ENCODE data around the gene GCDH.

DNA sequence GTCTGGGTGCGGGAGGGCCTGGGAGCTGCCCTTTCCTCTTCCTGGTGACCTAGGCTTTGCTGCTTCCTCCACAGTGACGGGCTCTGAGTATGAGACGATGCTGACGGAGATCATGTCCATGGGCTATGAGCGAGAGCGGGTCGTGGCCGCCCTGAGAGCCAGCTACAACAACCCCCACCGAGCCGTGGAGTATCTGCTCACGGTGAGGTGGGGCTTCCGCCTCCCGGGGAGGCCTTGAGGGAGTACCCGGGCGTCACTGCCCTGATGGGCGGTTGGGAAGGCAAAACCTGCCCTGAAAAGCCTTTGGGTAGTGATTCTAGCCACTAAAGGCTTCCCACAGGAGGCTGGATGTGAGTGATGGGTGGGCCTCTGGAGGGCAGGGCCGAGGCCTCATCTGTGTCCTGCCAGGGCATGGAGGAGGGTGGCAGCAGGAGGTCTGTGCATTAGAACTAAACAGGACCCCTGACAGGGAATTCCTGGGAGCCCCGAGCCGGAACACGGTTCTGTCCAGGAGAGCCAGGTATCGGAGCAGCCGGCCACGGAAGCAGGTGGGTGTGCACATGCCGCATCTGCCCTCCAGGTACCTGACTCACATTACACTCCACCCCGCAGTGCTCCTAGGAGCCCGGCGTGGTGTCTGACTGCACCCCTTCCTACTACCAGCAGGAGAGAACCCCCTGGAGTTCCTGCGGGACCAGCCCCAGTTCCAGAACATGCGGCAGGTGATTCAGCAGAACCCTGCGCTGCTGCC lies 57.8 kb downstream of the GCDH start:
- TF ChIP-seq, protein P1, sequence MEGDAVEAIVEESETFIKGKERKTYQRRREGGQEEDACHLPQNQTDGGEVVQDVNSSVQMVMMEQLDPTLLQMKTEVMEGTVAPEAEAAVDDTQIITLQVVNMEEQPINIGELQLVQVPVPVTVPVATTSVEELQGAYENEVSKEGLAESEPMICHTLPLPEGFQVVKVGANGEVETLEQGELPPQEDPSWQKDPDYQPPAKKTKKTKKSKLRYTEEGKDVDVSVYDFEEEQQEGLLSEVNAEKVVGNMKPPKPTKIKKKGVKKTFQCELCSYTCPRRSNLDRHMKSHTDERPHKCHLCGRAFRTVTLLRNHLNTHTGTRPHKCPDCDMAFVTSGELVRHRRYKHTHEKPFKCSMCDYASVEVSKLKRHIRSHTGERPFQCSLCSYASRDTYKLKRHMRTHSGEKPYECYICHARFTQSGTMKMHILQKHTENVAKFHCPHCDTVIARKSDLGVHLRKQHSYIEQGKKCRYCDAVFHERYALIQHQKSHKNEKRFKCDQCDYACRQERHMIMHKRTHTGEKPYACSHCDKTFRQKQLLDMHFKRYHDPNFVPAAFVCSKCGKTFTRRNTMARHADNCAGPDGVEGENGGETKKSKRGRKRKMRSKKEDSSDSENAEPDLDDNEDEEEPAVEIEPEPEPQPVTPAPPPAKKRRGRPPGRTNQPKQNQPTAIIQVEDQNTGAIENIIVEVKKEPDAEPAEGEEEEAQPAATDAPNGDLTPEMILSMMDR (conservative IDR thresholded peaks at IDR 0.05; ENCODE audit: low read length), result no peak
- no peak for TF ChIP-seq EZH2phosphoT487 (IDR thresholded peaks at IDR 0.05; ENCODE audit: borderline replicate concordance, low read depth, low read length)

All from OCI-LY7 (cell line).